ENCODE measurements around the gene ANP32A. TPM values are rescaled to one million over a fixed set of nuclear protein-coding genes. Genes with fewer than 3 reads are reported as not detected.

The ANP32A gene
- total RNA-seq, 5 donors from 2014 or later (not counting 1 experiment from before 2014, with no cell fraction given): 93.2 to 123 (median 116) TPM

DNA sequence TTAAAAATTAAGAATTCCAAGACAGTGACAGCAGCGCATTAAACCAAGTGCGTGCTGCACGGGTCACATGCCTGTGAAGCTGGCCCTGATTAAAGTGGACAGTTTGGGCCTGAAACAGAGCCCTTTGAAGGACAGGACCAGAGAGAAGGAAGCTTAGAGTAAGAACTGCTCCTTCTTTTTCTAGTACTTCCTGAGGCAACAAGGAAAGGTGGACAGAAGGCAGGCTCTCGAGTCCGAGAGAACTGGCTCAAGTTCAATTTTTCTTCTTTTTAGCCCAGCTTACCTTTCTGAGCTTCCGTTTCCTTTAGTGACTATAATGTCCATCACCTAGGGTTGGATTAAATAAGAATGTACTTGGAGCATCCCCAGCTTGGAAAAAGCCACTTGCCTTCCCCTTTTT, 26.9 kb downstream of the ANP32A start:
- ChIA-PET CTCF (interaction anchor here (0.6 to 3.1 kb wide), 7 partner anchors 9 to 684 kb away, joined by 3 to 21 read pairs (median 6); partner anchors contain the start of gene ANP32A (in 1 of the 2)), POLR2A (no interaction called here)
- Mint-ChIP-seq H3K27me3 (no peaks in the 10 kb centered on the region), H3K36me3 (no peaks in the 10 kb centered on the region), H3K4me1 (peaks cover 95 to 99% (median 97%) of the 10 kb centered on the region in 3 donors), H3K27ac (no peak overlapping the region), H3K4me3 (no peak overlapping the region), H3K9me3 (no peaks in the 10 kb centered on the region)
- Histone ChIP-seq H3K4me3 (ENCODE audit: control insufficient read depth in 1 of 2, extremely low read depth in 1 of 2, low read length in 1 of 2) (no peak overlapping the region), H3K27me3 (replicated peaks in 1 of 2; ENCODE audit: control insufficient read depth in 2 of 2, extremely low read depth in 1 of 2, insufficient read depth in 2 of 2, low read length in 1 of 2) (no peaks in the 10 kb centered on the region), H3K9me3 (no peaks in the 10 kb centered on the region), H3K27ac (ENCODE audit: low read length) (no peak overlapping the region), H3K36me3 (ENCODE audit: control insufficient read depth in 2 of 2, extremely low read depth in 1 of 2, insufficient read depth in 1 of 2, low read length in 1 of 2) (peaks cover 2 to 17% of the 10 kb centered on the region in 2 donors), H3K4me1 (ENCODE audit: control insufficient read depth in 1 of 2, extremely low read depth in 1 of 2, insufficient read depth in 2 of 2, low read length in 2 of 2) (peaks cover 56 to 97% of the 10 kb centered on the region in 2 experiments)
- 97% methylated on average over 3 of the region's 6 CpGs for WGBS (ENCODE audit: insufficient coverage)
- no peak for DNase-seq
- no peak for ATAC-seq (replicated peaks in 1 of 4)

GRCh38 chr15:68792901-68793766, 27.6 kb downstream of the ANP32A start:
- Histone ChIP-seq H3K4me3 (ENCODE audit: control insufficient read depth in 1 of 2, extremely low read depth in 1 of 2, low read length in 1 of 2) (no peak overlapping the region), H3K4me1 (ENCODE audit: control insufficient read depth in 1 of 2, extremely low read depth in 1 of 2, insufficient read depth in 2 of 2, low read length in 2 of 2) (peaks cover 55 to 97% of the 10 kb centered on the region in 2 experiments), H3K27me3 (replicated peaks in 1 of 2; ENCODE audit: control insufficient read depth in 2 of 2, extremely low read depth in 1 of 2, insufficient read depth in 2 of 2, low read length in 1 of 2) (no peaks in the 10 kb centered on the region), H3K36me3 (ENCODE audit: control insufficient read depth in 2 of 2, extremely low read depth in 1 of 2, insufficient read depth in 1 of 2, low read length in 1 of 2) (peaks cover 2 to 22% of the 10 kb centered on the region in 2 donors), H3K9me3 (no peaks in the 10 kb centered on the region), H3K27ac (ENCODE audit: low read length) (peak overlapping the region; percentile 62)
- peaks cover 94 to 97% (median 95%) of the 10 kb centered on the region in 3 donors for H3K4me1 Mint-ChIP-seq
- DNase-seq (no peak), ATAC-seq (replicated peaks in 1 of 4) (no peak)
- no peaks in the 10 kb centered on the region for H3K27me3 Mint-ChIP-seq
- no peaks in the 10 kb centered on the region for H3K9me3 Mint-ChIP-seq
- H3K36me3 Mint-ChIP-seq: no peaks in the 10 kb centered on the region
- ChIA-PET POLR2A (no interaction called here), CTCF (interaction anchor here (0.6 to 3.1 kb wide), 4 partner anchors 9 to 685 kb away, joined by 3 to 21 read pairs (median 8); no protein-coding TSS in a partner anchor)
- H3K27ac Mint-ChIP-seq: peak overlapping the region; percentile 53 to 86
- H3K4me3 Mint-ChIP-seq: peak overlapping the region in 1 of 3 donors; percentile 75
- WGBS (ENCODE audit: insufficient coverage): 92% methylated on average over 8 of the region's 14 CpGs

DNA sequence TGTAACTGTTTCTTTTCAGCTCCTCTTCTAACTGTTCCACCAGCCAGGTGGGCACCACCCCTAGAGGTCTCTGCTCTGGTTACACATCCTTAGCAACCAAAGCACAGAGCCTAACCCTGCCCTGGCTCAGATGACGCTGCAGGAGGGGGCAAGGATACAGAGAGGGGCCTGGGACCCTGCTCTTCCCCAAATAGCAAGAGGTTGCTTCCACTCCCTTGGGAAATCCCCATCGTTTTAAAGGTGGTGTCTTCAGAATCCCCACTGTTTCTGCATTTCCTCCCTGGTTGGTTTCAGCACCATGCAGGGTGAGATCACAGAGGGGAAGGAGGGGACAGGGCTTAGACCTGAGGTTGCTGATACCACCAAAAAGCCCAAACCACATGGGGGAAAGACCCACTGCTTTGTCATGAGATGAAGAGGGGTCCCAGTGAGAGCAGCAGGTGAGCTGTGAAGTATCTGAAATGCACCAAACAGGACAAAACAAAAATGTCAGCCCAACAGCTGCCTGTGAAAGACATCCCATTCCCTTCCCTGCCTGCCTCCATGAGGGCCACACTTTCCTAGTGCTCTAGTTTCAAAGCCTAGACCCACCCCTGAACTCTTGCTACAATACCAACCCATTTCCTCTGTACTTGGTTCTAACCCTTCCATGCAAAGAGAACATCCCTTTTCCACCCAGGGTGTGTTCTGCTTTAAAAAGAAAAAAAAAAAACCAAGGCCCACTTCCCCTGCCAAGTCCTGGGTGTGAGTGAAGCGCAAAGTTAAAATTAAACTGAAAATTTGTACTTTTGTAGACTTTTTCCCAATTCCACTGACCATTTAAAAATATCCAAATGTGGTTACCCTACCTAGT, 29.0 kb downstream of the ANP32A start:
- H3K4me1 Mint-ChIP-seq: peaks cover 80 to 88% (median 85%) of the 10 kb centered on the region in 3 donors
- ChIA-PET CTCF (interaction anchor here in 1 of 2 donors (0.8 kb wide), 1 partner anchor 16 kb away, joined by 3 read pairs; no protein-coding TSS in a partner anchor), POLR2A (no interaction called here)
- H3K27me3 Mint-ChIP-seq: no peaks in the 10 kb centered on the region
- H3K27ac ChIP-seq (ENCODE audit: low read length): peak overlapping the region; percentile 62
- DNase-seq (peak in 34 of 35 experiments; percentile 12 to 87 (median 59)), ATAC-seq (replicated peaks in 1 of 4) (peak; percentile 64 to 86 (median 66))
- peaks cover 48 to 87% of the 10 kb centered on the region in 2 experiments for H3K4me1 ChIP-seq (ENCODE audit: control insufficient read depth in 1 of 2, extremely low read depth in 1 of 2, insufficient read depth in 2 of 2, low read length in 2 of 2)
- no peaks in the 10 kb centered on the region for H3K9me3 Mint-ChIP-seq
- H3K27me3 ChIP-seq (replicated peaks in 1 of 2; ENCODE audit: control insufficient read depth in 2 of 2, extremely low read depth in 1 of 2, insufficient read depth in 2 of 2, low read length in 1 of 2): no peaks in the 10 kb centered on the region
- H3K36me3 Mint-ChIP-seq: no peaks in the 10 kb centered on the region
- peak overlapping the region; percentile 80 to 86 for H3K27ac Mint-ChIP-seq
- peaks cover 8 to 35% of the 10 kb centered on the region in 2 donors for H3K36me3 ChIP-seq (ENCODE audit: control insufficient read depth in 2 of 2, extremely low read depth in 1 of 2, insufficient read depth in 1 of 2, low read length in 1 of 2)
- peak overlapping the region; percentile 1 to 75 (median 17) for H3K4me3 Mint-ChIP-seq
- WGBS (ENCODE audit: insufficient coverage): 20% methylated on average over 1 of the region's 3 CpGs
- no peaks in the 10 kb centered on the region for H3K9me3 ChIP-seq
- H3K4me3 ChIP-seq (ENCODE audit: control insufficient read depth in 1 of 2, extremely low read depth in 1 of 2, low read length in 1 of 2): no peak overlapping the region

DNA sequence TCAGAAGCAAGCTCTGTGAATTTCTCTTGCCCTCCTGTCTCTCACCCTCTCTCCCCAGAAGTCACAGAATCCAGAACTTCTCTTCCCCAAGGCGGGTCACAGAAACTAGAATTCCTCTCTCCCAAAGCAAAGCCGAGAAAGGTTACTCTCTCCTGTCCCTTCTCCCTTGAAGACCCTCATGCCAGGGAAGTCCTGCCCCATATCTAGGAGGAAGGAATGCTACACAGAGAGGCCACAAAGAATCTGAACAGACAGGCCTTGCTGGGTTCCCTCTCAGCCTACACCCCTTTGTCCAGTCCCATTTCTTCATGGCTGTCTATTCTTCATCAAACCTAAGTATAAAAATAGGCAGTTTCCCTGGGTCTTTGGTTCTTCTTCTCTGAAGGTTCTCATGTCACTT, 29.8 kb downstream of the ANP32A start:
- H3K36me3 Mint-ChIP-seq: peaks cover under 1% of the 10 kb centered on the region
- POLR2A ChIA-PET: no interaction called here
- DNase-seq (no peak), ATAC-seq (replicated peaks in 1 of 4) (no peak)
- peaks cover 73 to 81% (median 78%) of the 10 kb centered on the region in 3 donors for H3K4me1 Mint-ChIP-seq
- Histone ChIP-seq H3K36me3 (ENCODE audit: control insufficient read depth in 2 of 2, extremely low read depth in 1 of 2, insufficient read depth in 1 of 2, low read length in 1 of 2) (peaks cover 9 to 42% of the 10 kb centered on the region in 2 donors), H3K4me3 (ENCODE audit: control insufficient read depth in 1 of 2, extremely low read depth in 1 of 2, low read length in 1 of 2) (no peak overlapping the region), H3K27me3 (replicated peaks in 1 of 2; ENCODE audit: control insufficient read depth in 2 of 2, extremely low read depth in 1 of 2, insufficient read depth in 2 of 2, low read length in 1 of 2) (no peaks in the 10 kb centered on the region), H3K9me3 (no peaks in the 10 kb centered on the region), H3K4me1 (ENCODE audit: control insufficient read depth in 1 of 2, extremely low read depth in 1 of 2, insufficient read depth in 2 of 2, low read length in 2 of 2) (peaks cover 44 to 79% of the 10 kb centered on the region in 2 experiments), H3K27ac (ENCODE audit: low read length) (peak overlapping the region; percentile 62)
- H3K9me3 Mint-ChIP-seq: no peaks in the 10 kb centered on the region
- 100% methylated on average over 2 of the region's 2 CpGs for WGBS (ENCODE audit: insufficient coverage)
- H3K4me3 Mint-ChIP-seq: peak overlapping the region in 1 of 3 donors; percentile 75
- H3K27me3 Mint-ChIP-seq: no peaks in the 10 kb centered on the region
- H3K27ac Mint-ChIP-seq: peak overlapping the region; percentile 80 to 86
- CTCF ChIA-PET: interaction anchor here in 1 of 2 donors (0.8 kb wide), 1 partner anchor 17 kb away, joined by 3 read pairs; no protein-coding TSS in a partner anchor

DNA sequence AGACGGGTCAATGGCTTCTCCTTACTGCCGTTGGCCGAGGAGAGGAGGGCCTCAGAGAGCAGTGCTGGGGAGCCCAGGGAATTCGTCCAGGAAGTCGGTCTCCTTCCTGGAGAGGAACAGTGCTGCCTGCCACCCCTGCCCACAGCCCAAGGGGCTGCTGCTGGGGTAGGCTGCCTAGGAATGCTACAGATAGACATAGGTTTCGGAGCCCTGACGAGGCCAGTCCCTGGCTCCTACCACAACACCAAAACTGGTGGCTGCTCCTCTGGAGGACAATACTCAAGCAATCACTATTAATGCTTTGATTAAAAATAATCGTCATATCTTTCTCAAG, 30.5 kb downstream of the ANP32A start:
- POLR2A ChIA-PET: no interaction called here
- no peak overlapping the region for H3K4me3 ChIP-seq (ENCODE audit: control insufficient read depth in 1 of 2, extremely low read depth in 1 of 2, low read length in 1 of 2)
- no peak overlapping the region for H3K27ac ChIP-seq (ENCODE audit: low read length)
- CTCF ChIA-PET: no interaction called here
- Mint-ChIP-seq H3K9me3 (no peaks in the 10 kb centered on the region), H3K27me3 (no peaks in the 10 kb centered on the region), H3K4me3 (no peak overlapping the region), H3K27ac (no peak overlapping the region), H3K36me3 (peaks cover 8% of the 10 kb centered on the region), H3K4me1 (peaks cover 66 to 80% (median 78%) of the 10 kb centered on the region in 3 donors)
- WGBS (ENCODE audit: insufficient coverage): 86% methylated on average over 6 of the region's 8 CpGs
- no peaks in the 10 kb centered on the region for H3K9me3 ChIP-seq
- ATAC-seq (replicated peaks in 1 of 4) (no peak), DNase-seq (no peak)
- no peaks in the 10 kb centered on the region for H3K27me3 ChIP-seq (replicated peaks in 1 of 2; ENCODE audit: control insufficient read depth in 2 of 2, extremely low read depth in 1 of 2, insufficient read depth in 2 of 2, low read length in 1 of 2)
- peaks cover 38 to 72% of the 10 kb centered on the region in 2 experiments for H3K4me1 ChIP-seq (ENCODE audit: control insufficient read depth in 1 of 2, extremely low read depth in 1 of 2, insufficient read depth in 2 of 2, low read length in 2 of 2)
- H3K36me3 ChIP-seq (ENCODE audit: control insufficient read depth in 2 of 2, extremely low read depth in 1 of 2, insufficient read depth in 1 of 2, low read length in 1 of 2): peaks cover 9 to 47% of the 10 kb centered on the region in 2 donors

Data from T-cell (primary cell).